HG02588 (cell line): ENCODE data around the gene SHISAL2A.

Experiments used
- ATAC-seq: cut with Tn5 transposase; IDR thresholded peaks from one replicate; pipeline ENCODE4 v1.9.1; 2021; ENCODE audit warnings: mild to moderate bottlenecking, moderate library complexity; ENCODE audit not compliant: unreplicated experiment

The SHISAL2A gene

DNA sequence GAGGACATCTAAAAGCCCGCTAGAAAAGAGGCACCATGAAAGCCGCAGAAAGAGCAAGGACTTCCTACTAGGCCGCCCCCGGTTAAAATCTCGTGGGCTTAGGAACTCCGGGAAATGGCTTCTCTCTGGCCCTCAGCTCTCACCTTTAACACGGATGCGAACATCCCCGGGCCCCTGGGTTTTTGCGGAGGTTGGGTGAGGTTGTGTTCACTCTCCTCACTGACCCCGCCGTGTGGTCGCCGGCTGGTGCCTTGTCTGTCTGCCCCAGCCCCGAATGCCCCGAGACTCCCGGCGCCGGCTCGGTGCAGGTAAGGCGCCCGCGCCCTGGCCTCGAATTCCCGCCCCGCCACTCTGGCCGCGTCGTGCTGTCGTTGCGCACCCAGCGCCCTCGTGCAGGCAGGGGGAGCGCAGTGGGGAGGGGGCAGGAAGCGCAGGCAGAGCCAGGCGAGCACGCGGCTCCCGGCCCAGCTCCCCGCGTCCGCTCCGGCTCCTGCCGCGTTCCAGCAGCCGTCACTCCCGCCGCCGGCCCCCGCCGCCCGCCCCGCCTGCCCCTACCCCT, at the start of gene SHISAL2A:
Gene SHISAL2A (plus strand): TSS at position 437 of the 559 bp plus-strand sequence. CDS start 326 bp downstream, outside the sequence.
- ATAC-seq, result no peak

DNA sequence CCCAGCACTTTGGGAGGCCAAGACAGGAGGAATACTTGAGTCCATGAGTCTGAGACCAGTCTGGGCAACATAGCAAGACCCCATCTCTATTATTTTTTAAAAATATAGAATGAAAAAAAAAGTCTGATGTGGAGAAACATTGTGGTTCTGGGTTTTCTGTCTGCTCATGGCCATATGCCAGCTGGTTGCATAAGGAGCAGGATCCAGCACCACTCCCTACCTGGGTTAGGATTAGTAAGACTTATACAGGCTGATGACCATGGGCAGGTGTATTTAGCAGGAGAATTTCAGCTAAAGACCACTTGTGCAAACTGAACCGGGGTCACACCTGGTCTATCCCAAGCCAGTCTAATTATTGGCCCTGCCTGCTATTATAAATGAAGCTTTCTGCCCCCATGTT, 47.5 kb upstream of the SHISAL2A start:
- no peak for ATAC-seq

DNA sequence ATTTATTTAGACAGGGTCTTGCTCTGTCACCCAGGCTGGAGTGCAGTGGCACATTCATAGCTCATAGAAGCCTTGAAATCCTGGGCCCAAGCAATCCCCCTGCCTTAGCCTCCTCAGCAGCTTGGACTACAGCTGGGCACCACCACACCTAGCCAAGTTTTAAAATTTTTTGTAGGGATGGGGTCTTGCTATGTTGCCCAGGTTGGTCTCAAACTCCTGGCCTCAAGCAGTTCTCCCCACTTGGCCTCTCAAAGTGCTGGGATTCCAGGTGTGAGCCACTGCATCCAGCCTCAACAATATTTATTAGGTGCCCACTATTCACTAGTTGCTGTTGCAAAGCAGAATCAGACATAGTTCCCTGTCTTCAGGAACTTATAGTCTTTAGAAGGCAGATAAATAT, 44.9 kb upstream of the SHISAL2A start:
- no peak for ATAC-seq

DNA sequence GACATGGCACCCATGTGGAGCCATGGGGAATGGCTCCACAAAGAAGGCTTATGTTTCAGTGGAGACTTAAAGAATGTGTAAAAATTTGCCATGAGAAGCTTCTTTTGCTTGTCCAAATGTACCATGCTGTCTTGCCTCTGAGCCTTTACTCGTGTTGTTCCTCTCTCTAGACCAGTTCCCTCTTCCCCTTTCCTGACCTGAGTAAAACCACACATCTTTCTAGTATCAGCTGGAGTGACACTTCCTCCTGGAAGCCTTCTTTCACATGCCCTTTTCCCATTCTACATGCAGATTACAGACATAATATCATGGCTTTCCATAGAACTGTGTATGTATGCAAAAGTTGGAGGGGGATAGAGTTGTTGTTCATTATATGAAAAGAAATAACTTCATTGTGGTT, 44.4 kb upstream of the SHISAL2A start:
- ATAC-seq, result no peak

DNA sequence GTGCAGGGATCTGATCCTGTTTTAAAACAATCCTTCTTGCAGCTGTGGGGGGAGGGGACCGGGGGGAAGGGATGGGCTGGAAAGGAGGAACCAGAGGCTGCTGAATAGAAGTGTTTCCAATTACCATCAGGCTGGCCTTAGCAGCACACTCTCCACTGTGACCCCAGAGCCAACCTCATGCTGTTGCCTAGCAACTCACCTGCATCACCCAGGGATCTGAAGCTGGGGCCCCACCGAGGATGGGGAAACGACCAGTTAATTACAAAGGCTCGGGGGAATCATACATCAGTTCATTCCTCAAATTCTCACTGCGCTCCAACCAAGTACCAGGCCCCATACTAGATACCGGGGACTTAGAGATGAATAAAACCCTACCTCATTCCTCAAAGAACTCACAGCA, 42.7 kb upstream of the SHISAL2A start:
- ATAC-seq, result no peak

DNA sequence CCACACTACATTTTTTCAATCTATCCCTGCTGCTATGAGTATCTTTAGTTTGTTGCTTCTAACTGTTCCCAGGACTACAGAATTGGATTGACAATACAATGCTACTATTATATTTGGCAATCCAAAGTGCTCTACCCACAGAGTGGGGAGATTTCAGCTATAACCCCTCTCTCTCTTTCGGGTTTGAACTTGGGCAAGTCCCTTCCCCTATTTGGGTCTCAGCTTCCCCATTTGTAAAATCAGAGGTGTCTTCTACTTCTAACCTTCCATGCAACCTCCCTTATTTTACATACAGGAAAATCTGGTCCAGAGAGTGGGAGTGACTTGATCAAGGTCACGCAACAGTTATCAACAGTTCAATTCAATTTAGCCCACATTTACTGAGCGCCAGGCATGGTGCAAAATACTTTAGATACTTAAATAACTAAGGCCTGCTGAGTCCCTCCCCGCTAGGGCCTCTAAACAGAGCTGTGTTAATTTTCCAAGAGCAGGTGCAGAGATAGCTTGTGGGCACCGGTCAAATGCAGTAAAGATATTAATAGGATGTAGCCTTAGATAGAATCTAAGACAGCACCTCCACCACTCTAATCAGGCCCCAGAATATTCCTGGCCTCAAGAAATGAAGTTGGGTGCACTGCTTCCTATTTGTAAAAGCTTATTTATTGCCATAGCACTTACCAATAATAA, 40.2 kb upstream of the SHISAL2A start:
- no peak for ATAC-seq

DNA sequence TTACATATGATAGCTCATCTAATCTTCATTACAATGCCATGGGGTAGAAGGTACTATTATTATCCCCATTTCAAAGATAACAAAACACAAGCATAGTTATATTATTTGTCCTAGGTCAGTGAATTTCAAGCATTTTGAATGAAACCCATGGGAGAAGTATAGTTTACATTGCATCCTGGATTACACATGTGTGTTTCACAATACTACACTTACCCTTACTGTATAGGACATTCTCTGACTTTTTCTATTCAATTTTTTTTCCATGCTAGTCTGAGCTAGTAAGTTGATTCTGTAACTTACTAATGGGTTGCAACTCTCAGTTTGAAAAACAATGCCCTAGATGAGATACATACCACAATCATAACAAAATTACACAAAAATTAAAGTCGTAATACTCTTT, 39.5 kb upstream of the SHISAL2A start:
- no peak for ATAC-seq

DNA sequence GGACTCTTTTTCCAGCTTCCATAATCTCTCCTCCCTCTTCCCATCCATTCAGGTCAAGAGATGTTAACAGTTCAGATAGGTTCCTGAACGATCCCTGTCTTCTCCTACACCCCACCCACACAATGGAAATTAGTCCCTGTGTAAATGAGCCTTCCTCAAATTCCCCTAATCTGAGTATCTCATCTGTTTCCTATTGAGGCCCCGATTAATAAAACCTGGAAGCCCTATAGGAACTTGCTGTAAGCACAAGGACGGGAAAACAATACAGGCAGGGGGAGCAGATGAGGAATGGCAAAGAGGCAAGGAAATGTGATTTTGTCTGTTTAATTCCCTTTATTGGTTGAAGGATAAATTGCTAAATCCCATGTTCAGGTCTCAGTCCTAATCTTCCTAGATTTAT, 37.9 kb upstream of the SHISAL2A start:
- no peak for ATAC-seq

DNA sequence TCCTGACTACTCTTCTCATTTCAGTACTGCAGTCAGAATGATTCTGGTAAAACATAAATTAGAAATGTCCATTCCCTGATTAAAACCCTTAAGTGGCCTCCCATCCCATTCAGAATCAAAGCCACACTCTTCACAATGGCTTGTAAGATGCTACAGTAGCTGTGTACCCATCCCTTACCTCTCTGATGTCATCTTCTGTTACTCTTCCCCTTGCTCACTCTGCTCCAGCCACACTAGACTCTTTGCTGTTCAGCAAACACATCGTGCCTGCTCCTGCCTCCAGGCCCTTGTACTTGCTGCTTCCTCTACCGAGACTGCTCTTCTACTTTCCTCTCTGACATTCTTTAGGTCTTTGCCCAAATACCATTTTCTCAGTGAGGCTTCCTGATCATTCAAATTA, 35.1 kb upstream of the SHISAL2A start:
- no peak for ATAC-seq

DNA sequence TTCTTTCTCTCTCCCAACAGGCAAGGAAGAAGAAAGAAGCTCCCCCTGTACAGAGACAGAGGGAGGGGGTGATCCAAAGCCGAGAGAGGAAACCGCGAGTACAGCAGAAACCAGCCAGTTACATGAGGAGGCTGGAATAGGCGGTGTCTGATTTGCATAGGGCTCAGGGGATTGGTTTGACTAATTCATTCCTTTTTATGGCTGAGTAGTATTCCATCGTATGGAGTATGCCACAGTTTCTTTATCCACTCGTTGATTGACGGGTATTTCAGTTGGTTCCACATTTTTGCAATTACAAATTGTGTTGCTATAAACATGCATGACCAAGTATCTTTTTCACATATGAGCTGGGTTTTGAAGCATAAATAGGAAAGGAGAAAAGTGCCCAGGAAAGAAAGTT, 34.2 kb upstream of the SHISAL2A start:
- ATAC-seq, result no peak

DNA sequence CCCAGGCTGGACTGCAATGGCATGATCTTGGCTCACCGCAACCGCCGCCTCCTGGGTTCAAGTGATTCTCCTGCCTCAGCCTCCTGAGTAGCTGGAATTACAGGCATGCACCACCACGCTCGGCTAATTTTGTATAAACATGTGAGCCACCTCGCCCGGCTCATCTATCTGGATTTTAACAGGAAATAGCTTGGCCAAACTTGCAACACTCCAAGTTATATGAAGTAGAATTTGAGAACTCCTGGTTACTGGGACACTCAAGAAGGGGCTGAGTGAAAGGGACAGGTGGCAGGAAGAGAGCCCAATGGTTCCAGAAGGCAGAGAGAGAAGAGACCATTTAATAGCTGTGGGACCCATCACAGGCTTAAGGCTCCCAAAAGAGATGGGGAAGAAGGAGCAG, 33.7 kb upstream of the SHISAL2A start:
- ATAC-seq, result no peak

DNA sequence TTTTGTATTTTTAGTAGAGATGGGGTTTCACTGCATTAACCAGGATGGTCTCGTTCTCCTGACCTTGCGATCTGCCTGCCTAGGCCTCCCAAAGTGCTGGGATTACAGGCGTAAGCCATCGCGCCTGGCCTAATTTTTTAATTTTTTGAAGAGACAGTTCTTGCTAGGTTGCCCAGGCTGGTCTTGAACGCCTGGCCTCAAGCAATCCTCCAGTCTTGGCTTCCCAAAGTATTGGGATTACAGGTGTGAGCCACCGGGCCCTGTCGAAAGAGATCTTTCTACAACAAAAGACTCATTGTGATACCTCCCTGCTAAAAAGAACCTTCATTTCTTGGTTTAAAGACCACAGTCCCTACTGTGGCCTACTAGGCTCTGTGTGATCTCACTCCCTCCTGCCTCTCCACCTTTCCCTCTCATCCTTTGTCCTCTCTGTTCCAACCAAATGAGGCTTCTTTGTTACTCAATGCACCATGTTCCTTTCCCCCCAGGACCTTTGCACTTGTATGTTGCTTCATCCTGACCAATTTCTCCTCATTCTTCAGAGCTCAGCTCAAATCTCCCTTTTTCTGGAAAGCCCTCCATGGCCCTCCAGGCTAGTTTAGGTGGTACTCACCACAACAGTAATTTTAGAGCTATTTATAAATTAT, 32.3 kb upstream of the SHISAL2A start:
- no peak for ATAC-seq

DNA sequence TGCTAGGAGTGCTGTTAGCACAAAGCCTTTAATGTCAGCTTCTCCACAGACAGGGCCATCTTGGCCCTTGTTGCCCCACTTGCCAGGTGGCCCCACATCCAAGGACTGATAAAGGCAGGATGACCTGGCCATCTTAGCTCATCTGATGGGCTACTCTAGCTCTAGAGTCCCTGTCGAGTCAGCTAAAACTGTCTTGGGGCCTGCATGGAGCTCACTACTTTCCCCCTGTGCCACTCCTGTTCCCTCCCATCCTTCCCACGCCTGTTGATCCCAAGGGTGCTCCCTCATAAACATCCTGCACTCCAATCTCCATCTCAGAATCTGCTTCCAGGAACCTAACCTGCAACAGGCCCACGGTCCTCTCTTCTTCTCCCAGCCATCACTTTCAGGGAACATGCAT, 31.4 kb upstream of the SHISAL2A start:
- no peak for ATAC-seq

DNA sequence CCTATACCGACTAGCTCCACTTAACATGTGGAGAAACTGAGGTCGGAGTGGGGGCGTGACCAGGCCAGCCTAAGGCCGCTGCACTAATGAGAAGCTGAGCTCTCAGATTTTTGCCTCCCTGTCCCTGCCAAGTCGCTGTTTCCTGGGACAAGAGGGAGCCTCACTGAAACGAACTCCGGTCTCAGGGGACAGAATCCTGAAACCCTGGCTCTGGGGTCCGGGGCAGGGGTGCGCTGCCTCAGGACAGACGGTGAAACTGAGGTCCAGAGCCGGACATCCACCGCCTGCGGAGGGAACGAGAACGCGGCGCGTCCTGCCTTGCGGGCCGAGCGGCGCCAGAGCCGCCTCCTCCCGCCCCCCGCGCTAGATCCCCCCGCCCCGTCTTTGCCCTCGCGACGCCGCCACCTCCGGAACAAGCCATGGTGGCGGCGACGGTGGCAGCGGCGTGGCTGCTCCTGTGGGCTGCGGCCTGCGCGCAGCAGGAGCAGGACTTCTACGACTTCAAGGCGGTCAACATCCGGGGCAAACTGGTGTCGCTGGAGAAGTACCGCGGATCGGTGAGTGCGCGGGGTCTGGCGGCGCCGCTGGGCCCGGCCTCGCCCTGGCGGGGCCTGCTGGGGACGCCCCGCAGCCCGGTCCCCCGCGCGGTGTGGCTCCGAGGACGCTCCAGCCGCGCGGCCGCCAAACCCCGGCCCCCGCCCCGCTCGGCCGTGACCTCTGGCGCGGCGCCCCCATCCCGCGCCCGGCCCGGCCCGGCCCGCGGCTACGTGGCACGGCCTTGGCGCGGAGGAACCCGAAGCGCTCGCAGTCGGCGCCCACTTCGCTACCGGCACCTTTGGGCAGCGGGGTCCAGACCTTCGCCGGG, 30.7 kb upstream of the SHISAL2A start, which contains the start of gene GPX7:
Gene GPX7 (plus strand): TSS at position 381 of the 865 bp plus-strand sequence. CDS start 39 bp downstream, at position 420.
- no peak for ATAC-seq

DNA sequence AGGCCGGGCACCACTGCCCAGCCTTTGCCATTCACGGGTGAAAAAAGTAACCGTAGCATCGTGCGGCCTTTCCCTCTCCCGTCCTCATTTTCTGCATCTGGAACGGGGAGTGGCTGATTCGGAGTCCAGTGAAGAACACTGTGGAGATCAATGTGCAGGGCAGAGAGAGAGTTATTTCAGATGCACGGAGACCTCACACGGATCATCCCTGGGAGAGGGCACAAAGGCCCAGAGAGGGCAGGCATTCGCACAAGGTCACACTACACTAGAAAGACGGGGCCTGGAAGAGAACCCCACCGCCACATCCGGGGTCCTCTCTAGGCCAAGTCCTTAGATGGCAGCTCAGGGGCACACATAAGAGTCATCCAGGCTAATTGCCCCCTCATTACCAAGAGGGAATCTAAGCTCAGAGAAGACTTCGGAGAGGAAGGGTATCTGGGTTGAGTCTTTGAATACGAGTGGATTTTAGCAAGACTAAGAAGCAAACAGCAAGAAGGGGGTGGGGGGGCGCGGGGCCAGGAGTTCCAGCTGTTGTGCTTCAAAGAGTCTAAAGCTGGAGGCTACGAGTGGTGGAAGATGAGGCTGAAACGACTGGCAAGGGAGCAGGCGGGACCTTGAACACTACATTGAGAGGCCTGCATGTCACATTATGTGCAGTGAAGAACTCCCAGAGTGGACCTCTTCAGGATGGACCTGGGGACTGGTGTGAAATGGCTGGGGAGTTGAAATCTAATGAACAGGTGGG, 29.9 kb upstream of the SHISAL2A start:
- ATAC-seq, result no peak

DNA sequence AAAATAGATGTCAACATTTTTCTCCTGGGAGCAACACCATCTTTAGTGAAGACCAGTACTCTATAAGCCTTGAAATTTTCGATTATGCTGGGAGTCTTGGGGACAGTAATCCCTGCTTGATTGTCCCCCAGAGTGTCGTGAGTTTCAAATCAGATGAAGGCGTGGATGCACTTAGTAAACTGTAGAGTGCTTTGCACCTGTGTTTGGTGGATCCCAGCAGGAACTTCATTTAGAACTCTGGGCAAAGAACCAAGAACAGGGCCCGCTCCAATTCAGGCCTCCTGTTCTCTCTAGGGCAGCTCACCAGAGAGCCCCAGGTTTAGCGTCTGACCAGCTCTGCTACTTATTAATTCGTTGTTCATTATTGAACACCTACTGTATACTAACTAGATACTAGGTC, 29.3 kb upstream of the SHISAL2A start:
- ATAC-seq, result no peak

DNA sequence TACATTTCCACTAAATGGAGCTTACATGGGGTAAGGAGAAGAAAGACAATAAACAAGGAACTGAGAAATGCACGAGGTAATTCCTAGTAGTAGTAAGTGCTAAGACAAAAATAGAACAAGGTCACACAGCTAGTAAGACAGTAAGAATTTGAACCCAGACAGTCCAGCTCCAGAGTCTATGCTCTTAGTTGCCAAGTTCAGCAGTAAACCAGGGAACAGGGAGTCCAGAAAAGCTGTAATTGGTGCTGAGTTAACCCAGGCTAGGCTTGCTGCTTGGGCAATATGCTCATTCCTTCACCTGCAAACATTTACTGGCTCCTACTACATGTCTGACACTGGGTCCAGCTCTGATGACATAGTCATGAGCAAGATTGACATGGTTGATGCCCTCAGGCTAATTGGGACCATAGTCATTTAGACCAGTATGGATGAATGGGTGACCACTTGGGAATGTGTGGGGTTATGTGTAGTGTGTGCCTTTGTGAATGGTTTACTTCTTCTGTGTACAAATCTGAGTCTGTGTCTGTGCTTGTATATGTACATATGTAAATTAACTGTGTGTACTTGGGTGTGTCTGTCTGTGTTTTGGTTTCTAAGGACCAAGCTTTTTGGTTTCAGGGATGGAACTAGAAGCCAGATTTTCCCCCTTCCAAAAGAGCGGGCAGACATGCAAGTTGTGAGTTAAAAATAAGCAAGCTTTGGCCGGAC, 28.8 kb upstream of the SHISAL2A start:
- no peak for ATAC-seq

DNA sequence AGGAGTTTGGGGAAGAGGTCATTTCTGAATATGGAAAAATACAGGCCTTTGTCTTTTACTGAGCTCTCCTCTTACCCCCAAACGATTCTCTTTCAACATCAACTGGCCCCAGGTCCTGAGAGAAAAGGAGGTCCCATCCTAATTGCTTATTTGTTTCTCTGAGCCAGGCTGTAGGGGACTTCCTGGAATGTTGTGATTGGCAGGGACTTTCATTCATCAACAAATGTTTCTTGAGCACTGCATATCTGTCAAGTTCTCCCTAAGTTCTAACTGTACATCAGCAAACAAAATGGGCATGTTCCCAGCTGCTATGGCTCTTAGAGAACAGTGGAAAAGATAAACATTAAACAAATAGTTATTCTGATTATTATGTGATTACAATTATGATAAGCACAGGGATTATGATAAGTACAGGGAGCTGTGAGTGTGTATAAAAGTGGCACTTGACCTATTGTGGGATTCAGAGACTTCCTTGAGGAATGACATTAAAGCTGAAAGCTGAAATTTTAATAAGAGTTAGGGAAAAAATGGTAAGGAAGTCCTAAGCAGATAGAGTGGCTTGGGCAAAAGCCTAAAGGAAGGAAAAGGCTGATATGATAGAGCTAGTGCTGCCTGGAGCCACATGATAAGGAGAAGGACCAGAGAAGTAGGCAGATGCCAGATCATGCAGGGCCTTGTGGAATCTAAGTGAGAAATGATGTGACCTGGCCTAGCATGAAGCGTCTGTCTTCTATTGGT, 19.2 kb upstream of the SHISAL2A start:
- no peak for ATAC-seq

DNA sequence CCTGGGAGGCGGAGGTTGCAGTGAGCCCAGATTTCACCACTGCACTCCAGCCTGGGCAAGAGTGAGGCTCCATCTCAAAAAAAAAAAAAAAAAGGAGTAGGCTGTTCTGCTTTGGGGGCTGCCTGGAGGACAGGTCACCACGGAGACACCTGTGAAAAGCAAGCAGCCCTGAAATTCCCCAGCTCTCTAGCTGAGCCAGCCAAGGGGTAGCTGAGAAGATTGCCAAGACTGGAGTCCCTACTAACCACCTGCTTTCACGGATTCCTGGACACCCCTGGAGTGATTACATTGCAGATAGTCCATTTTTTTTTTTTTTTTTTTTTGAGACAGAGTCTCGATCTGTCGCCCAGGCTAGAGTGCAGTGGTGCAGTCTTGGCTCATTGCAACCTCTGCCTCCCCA, 18.3 kb upstream of the SHISAL2A start:
- ATAC-seq, result no peak
